ENCODE results near the gene PATJ.

Gene PATJ

GRCh38 chr1:61895175-61895574 is 152.9 kb downstream of the PATJ start:
- TF ChIP-seq CTCF (IDR thresholded peaks at IDR 0.05; ENCODE audit: low read depth, low read length), result no peak
- no peak overlapping the region for H3K4me3 ChIP-seq (ENCODE audit: low read depth, low read length)

- H3K4me3 ChIP-seq (ENCODE audit: low read depth, low read length), result no peak overlapping the region
- TF ChIP-seq CTCF (IDR thresholded peaks at IDR 0.05; ENCODE audit: low read depth, low read length), result no peak
These were observed 156.4 kb downstream of the PATJ start for GRCh38 chr1:61898658-61899057.

DNA sequence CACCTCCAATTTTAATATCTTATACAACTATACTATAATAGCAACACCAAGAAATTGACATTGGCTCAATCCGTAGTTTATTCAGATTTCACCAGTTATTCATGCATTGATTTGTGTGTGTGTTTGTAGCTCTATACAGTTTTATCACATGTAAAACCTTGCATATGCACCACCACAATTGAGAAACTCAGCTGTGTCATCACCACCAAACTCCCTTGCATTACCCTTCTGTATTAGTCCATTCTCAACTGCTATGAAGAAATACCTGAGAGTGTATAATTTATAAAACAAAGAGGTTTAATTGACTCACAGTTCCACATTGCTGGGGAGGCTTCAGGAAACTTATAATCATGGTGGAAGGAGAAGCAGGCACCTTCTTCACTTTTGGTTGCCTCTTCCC is 162.1 kb downstream of the PATJ start:
- H3K4me3 ChIP-seq (ENCODE audit: low read depth, low read length), result no peak overlapping the region
- TF ChIP-seq CTCF (IDR thresholded peaks at IDR 0.05; ENCODE audit: low read depth, low read length), result no peak

DNA sequence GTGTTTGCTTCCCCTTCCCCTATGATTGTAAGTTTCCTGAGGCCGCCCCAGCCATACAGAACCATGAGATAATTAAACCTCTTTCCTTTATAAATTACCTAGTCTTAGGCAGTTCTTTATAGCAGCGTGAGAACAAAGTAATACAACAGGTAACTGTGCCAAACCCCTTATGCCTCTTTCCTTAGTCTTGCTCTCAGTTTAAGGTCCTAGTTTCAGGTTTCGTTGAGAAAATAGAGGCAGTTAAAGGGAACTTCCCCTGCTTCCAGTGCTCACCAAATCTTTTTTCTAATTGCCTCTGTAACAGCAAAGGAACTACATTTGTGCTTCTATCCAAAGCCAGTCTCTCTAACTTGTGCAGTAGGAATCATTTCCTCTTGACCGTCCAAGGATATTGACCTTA is 164.8 kb downstream of the PATJ start:
- no peak for TF ChIP-seq CTCF (IDR thresholded peaks at IDR 0.05; ENCODE audit: low read depth, low read length)
- no peak overlapping the region for H3K4me3 ChIP-seq (ENCODE audit: low read depth, low read length)

DNA sequence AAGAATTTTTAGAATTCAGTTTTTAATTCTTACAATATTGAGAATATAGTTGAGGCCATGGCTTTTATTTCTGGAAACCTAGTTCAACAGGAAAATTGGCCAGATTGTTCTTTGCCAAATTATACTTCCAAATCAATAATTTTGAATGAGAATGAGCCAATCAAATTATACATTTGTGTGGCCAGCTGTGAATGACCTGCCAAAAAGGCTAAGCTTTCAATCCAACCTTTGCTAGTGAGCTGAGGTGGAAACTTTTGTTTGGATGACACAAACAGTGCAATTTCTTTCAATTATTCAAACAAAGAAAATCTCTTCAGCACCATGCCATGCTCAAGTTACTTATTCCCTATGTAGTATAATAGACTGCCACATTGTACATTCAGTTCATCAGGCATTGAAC is 167.8 kb downstream of the PATJ start:
- TF ChIP-seq CTCF (IDR thresholded peaks at IDR 0.05; ENCODE audit: low read depth, low read length), result no peak

DNA sequence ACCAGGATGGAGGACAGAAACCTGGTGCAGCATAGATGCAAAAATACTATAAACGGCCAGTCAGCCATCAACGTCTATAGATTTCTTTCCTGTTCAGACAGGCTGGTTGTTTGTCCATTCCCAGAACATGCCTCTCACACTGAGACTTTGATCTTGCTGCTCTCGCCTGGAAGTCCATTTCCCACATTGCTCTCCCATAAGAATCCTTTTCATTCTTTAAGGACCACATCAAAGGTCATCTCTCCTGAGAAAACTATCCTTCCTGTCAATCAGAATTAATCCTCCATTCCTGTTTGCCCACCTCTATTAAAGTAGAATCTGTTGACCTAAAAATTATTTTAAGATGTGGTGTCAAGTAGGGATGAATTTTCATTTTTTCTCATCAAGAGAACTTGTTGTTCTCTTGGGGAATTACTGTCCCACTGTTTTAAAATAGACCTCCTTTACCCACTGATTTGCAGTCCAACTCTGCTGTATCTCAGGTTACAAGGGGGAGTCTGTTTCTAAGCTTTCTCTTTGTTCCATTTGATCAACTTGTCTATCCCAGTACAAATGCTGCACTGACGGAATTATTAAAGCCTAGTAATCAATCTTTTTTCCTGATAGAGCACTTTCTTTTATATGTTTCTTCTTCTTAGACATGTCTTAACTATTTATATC is 172.7 kb downstream of the PATJ start:
- no peak for TF ChIP-seq CTCF (IDR thresholded peaks at IDR 0.05; ENCODE audit: low read depth, low read length)
- H3K4me3 ChIP-seq (ENCODE audit: low read depth, low read length), result no peak overlapping the region

More for the DNA sequence above, 167.8 kb downstream of the PATJ start:
- H3K4me3 ChIP-seq (ENCODE audit: low read depth, low read length), result no peak overlapping the region

- no peak for TF ChIP-seq CTCF (IDR thresholded peaks at IDR 0.05; ENCODE audit: low read depth, low read length)
- H3K4me3 ChIP-seq (ENCODE audit: low read depth, low read length), result no peak overlapping the region
These were observed 179.2 kb downstream of the PATJ start for GRCh38 chr1:61921435-61921834.
